ENCODE measurements around the gene STON2. TPM values are rescaled to one million over a fixed set of nuclear protein-coding genes. Genes with fewer than 3 reads are reported as not detected.
A peak's percentile ranks its signal among the peaks of the same experiment; 100 is the strongest.

The STON2 gene
- total RNA-seq, 3 donors from 2014 or later (not counting 1 experiment from before 2014, with no cell fraction given) = 1.7 to 4.8 (median 3.8) TPM

GRCh38 chr14:81303258-81303935 lies 96.7 kb downstream of the STON2 start:
- intact Hi-C loops (cut with micrococcal nuclease) = no loop called here
- no peak overlapping the region for H3K27ac Mint-ChIP-seq
- peaks cover 0 to 7% of the 10 kb centered on the region in 2 donors for H3K4me1 Mint-ChIP-seq
- H3K36me3 Mint-ChIP-seq = no peaks in the 10 kb centered on the region
- no peaks in the 10 kb centered on the region for H3K27me3 Mint-ChIP-seq (ENCODE audit: low read depth in 2 of 2)
- H3K27me3 ChIP-seq (ENCODE audit: control insufficient read depth, insufficient read depth, low read length) = no peaks in the 10 kb centered on the region
- ATAC-seq = peak; percentile 42 to 80 (median 43)
- no peaks in the 10 kb centered on the region for H3K36me3 ChIP-seq (ENCODE audit: control insufficient read depth, insufficient read depth, low read length)
- no peak overlapping the region for H3K27ac ChIP-seq (ENCODE audit: low read length)
- TF ChIP-seq CTCF (IDR thresholded peaks at IDR 0.05) = no peak
- WGBS (ENCODE audit: insufficient coverage) = 61% methylated on average over 5 of the region's 5 CpGs
- no peak overlapping the region for H3K4me3 ChIP-seq (ENCODE audit: low read length)
- H3K9me3 ChIP-seq (ENCODE audit: control insufficient read depth, insufficient read depth, low read length) = no peaks in the 10 kb centered on the region
- DNase-seq = no peak
- no peaks in the 10 kb centered on the region for H3K4me1 ChIP-seq (ENCODE audit: control insufficient read depth, insufficient read depth, low read length)
- no peaks in the 10 kb centered on the region for H3K9me3 Mint-ChIP-seq
- H3K4me3 Mint-ChIP-seq = no peak overlapping the region

- no peak overlapping the region for H3K27ac Mint-ChIP-seq
- intact Hi-C loops (cut with micrococcal nuclease) = no loop called here
- no peak for TF ChIP-seq CTCF (IDR thresholded peaks at IDR 0.05)
- Histone ChIP-seq H3K9me3 (ENCODE audit: control insufficient read depth, insufficient read depth, low read length) (no peaks in the 10 kb centered on the region), H3K27me3 (ENCODE audit: control insufficient read depth, insufficient read depth, low read length) (no peaks in the 10 kb centered on the region), H3K4me1 (ENCODE audit: control insufficient read depth, insufficient read depth, low read length) (no peaks in the 10 kb centered on the region), H3K27ac (ENCODE audit: low read length) (no peak overlapping the region), H3K4me3 (ENCODE audit: low read length) (no peak overlapping the region), H3K36me3 (ENCODE audit: control insufficient read depth, insufficient read depth, low read length) (no peaks in the 10 kb centered on the region)
- H3K4me3 Mint-ChIP-seq = no peak overlapping the region
- DNase-seq (no peak), ATAC-seq (no peak)
- H3K4me1 Mint-ChIP-seq = peaks cover 0 to 7% of the 10 kb centered on the region in 2 donors
- no peaks in the 10 kb centered on the region for H3K27me3 Mint-ChIP-seq (ENCODE audit: low read depth in 2 of 2)
- H3K36me3 Mint-ChIP-seq = no peaks in the 10 kb centered on the region
- 95% methylated on average over 3 of the region's 3 CpGs for WGBS (ENCODE audit: insufficient coverage)
- no peaks in the 10 kb centered on the region for H3K9me3 Mint-ChIP-seq
Measured at GRCh38 chr14:81302638-81303037, 97.5 kb downstream of the STON2 start.

GRCh38 chr14:81301813-81302212 lies 98.3 kb downstream of the STON2 start:
- DNase-seq (no peak), ATAC-seq (no peak)
- Histone ChIP-seq H3K4me1 (ENCODE audit: control insufficient read depth, insufficient read depth, low read length) (no peaks in the 10 kb centered on the region), H3K27me3 (ENCODE audit: control insufficient read depth, insufficient read depth, low read length) (no peaks in the 10 kb centered on the region), H3K36me3 (ENCODE audit: control insufficient read depth, insufficient read depth, low read length) (no peaks in the 10 kb centered on the region), H3K4me3 (ENCODE audit: low read length) (no peak overlapping the region), H3K9me3 (ENCODE audit: control insufficient read depth, insufficient read depth, low read length) (no peaks in the 10 kb centered on the region), H3K27ac (ENCODE audit: low read length) (no peak overlapping the region)
- intact Hi-C loops (cut with micrococcal nuclease) = no loop called here
- TF ChIP-seq CTCF (IDR thresholded peaks at IDR 0.05) = no peak
- no peaks in the 10 kb centered on the region for H3K9me3 Mint-ChIP-seq
- H3K27ac Mint-ChIP-seq = no peak overlapping the region
- H3K4me1 Mint-ChIP-seq = peaks cover 0 to 7% of the 10 kb centered on the region in 2 donors
- H3K36me3 Mint-ChIP-seq = no peaks in the 10 kb centered on the region
- H3K4me3 Mint-ChIP-seq = no peak overlapping the region
- 83% methylated on average over 1 of the region's 1 CpG for whole genome bisulfite sequencing (ENCODE audit: insufficient coverage)
- no peaks in the 10 kb centered on the region for H3K27me3 Mint-ChIP-seq (ENCODE audit: low read depth in 2 of 2)

GRCh38 chr14:81301371-81301770 lies 98.8 kb downstream of the STON2 start:
- Mint-ChIP-seq H3K4me1 (peaks cover 0 to 7% of the 10 kb centered on the region in 2 donors), H3K4me3 (no peak overlapping the region), H3K27me3 (ENCODE audit: low read depth in 2 of 2) (no peaks in the 10 kb centered on the region), H3K27ac (no peak overlapping the region), H3K9me3 (no peaks in the 10 kb centered on the region), H3K36me3 (no peaks in the 10 kb centered on the region)
- no peak for TF ChIP-seq CTCF (IDR thresholded peaks at IDR 0.05)
- no peak overlapping the region for H3K27ac ChIP-seq (ENCODE audit: low read length)
- ATAC-seq = no peak
- DNase-seq = no peak
- no peaks in the 10 kb centered on the region for H3K9me3 ChIP-seq (ENCODE audit: control insufficient read depth, insufficient read depth, low read length)
- no peak overlapping the region for H3K4me3 ChIP-seq (ENCODE audit: low read length)
- intact Hi-C loops (cut with micrococcal nuclease) = no loop called here
- 44% methylated on average over 1 of the region's 1 CpG for WGBS (ENCODE audit: insufficient coverage)
- no peaks in the 10 kb centered on the region for H3K4me1 ChIP-seq (ENCODE audit: control insufficient read depth, insufficient read depth, low read length)
- no peaks in the 10 kb centered on the region for H3K27me3 ChIP-seq (ENCODE audit: control insufficient read depth, insufficient read depth, low read length)
- H3K36me3 ChIP-seq (ENCODE audit: control insufficient read depth, insufficient read depth, low read length) = no peaks in the 10 kb centered on the region
